HepG2 (cell line): ENCODE measurements around the gene ZBED5. TPM values are rescaled to one million over a fixed set of nuclear protein-coding genes. Genes with fewer than 3 reads are reported as not detected.

ENCODE experiments used
- CEBPZ ChIP-seq: IDR thresholded peaks from 2 replicates; pipeline ENCODE4 v1.6.1; 2012; ENCODE audit warnings: low read length, improper control_type of control experiment
- DMTF1 ChIP-seq: sonication (generic); formaldehyde crosslinking; IDR thresholded peaks from 2 replicates; pipeline ENCODE4 v1.4.0; 2020; ENCODE audit warnings: mild to moderate bottlenecking, missing genetic modification reagents
- HHEX ChIP-seq: IDR thresholded peaks from 2 replicates; pipeline ENCODE4 v1.6.1; 2016; ENCODE audit warnings: control low read depth
- KLF6 ChIP-seq: IDR thresholded peaks from 2 replicates; pipeline ENCODE4 v1.8.0; 2016; ENCODE audit warnings: missing biosample characterization, missing genetic modification reagents
- MAX ChIP-seq: IDR thresholded peaks from 2 replicates; pipeline ENCODE4 v1.6.1; 2012; ENCODE audit warnings: inconsistent platforms
- MXI1 ChIP-seq: IDR thresholded peaks from 3 replicates; pipeline ENCODE4 v1.6.1; 2012; ENCODE audit warnings: low read depth, low read length, inconsistent platforms, borderline replicate concordance
- PHF21A ChIP-seq: sonication (generic); formaldehyde crosslinking; IDR thresholded peaks from 2 replicates; pipeline ENCODE4 v1.5.0; 2020; ENCODE audit warnings: mild to moderate bottlenecking, missing genetic modification reagents
- RBM39 ChIP-seq: fragments of 200-400 bp; formaldehyde crosslinking; IDR thresholded peaks from one replicate; pipeline ENCODE4 v1.6.1; 2018; ENCODE audit warnings: antibody characterized with exemption, mild to moderate bottlenecking, low read depth, low read length; ENCODE audit not compliant: poor library complexity, severe bottlenecking
- TRAFD1 ChIP-seq: sonication (generic); formaldehyde crosslinking; IDR thresholded peaks from 2 replicates; pipeline ENCODE4 v1.5.1; 2020; ENCODE audit warnings: missing genetic modification reagents, mild to moderate bottlenecking, borderline replicate concordance
- U2AF1 ChIP-seq: fragments of 200-400 bp; formaldehyde crosslinking; optimal IDR thresholded peaks from 2 replicates; pipeline ENCODE3; 2017; ENCODE audit warnings: mild to moderate bottlenecking, low read depth, low read length
- XBP1 ChIP-seq: sonication (generic); formaldehyde crosslinking; IDR thresholded peaks from 2 replicates; pipeline ENCODE4 v1.5.0; 2020; ENCODE audit warnings: missing genetic modification reagents
- ZNF441 ChIP-seq: sonication (generic); formaldehyde crosslinking; IDR thresholded peaks from 2 replicates; pipeline ENCODE4 v1.7.0; 2021; ENCODE audit warnings: missing genetic modification reagents, borderline replicate concordance
- ZNF513 ChIP-seq: sonication (generic); formaldehyde crosslinking; conservative IDR thresholded peaks from 2 replicates; pipeline ENCODE4 v1.5.0; 2020; ENCODE audit warnings: missing genetic modification reagents
- ZNF589 ChIP-seq: sonication (generic); formaldehyde crosslinking; conservative IDR thresholded peaks from 2 replicates; pipeline ENCODE4 v1.8.0; 2022; ENCODE audit warnings: mild to moderate bottlenecking, moderate library complexity, missing genetic modification reagents
- ZNF747 ChIP-seq: sonication (generic); formaldehyde crosslinking; IDR thresholded peaks from 2 replicates; pipeline ENCODE4 v1.8.1; 2023; ENCODE audit warnings: missing genetic modification reagents, mild to moderate bottlenecking, borderline replicate concordance
- ZNF883 ChIP-seq: sonication (generic); formaldehyde crosslinking; IDR thresholded peaks from 2 replicates; pipeline ENCODE4 v1.5.1; 2020; ENCODE audit warnings: mild to moderate bottlenecking, missing genetic modification reagents; ENCODE audit errors: not compliant biosample characterization
- ZSCAN5A ChIP-seq: sonication (generic); formaldehyde crosslinking; IDR thresholded peaks from 2 replicates; pipeline ENCODE4 v1.8.0; 2022; ENCODE audit warnings: mild to moderate bottlenecking, missing genetic modification reagents, borderline replicate concordance
- polyA plus RNA-seq, 8 experiments: library from polyadenylated mRNA; depleted of rRNA in 3 of 8; stranded (reverse) in 7 of 8; unstranded in 1 of 8; fragments of >200 nt; fragmentation: Illumina TruSeq in 4 of 8; extraction: Trizol in 4 of 8; gene quantifications; 2 replicates each; pipeline versions ENCODE4 v1.2.1 to v1.2.3, GENCODE V29; 2011 to 2016; ENCODE audit warnings: low read depth in 4 of 8, missing spikeins in 1 of 8, mixed read lengths in 1 of 8; ENCODE audit not compliant: insufficient read depth in 1 of 8
- total RNA-seq, 5 experiments: library from RNA; depleted of rRNA; stranded (reverse); fragments of >200 nt; fragmentation: Illumina TruSeq; extraction: Trizol; gene quantifications; 2 replicates each; pipeline ENCODE4 v1.2.3, GENCODE V29; 2016; ENCODE audit warnings: low read depth in 1 of 5

ZBED5 gene
- total and polyA plus RNA-seq, 2 of the 13 experiments (the other 11 are each of a cell fraction or from before 2014, with no cell fraction given), result 18.2 to 38.6 TPM

- no peak for TF ChIP-seq CEBPZ
- TF ChIP-seq ZNF883 (CRISPR knock-in tag), result no peak
- TF ChIP-seq ZNF441, result peak; percentile 59; the same call in 1 of the 2 replicates
- peak; percentile 68 for TF ChIP-seq U2AF1
- no peak; the same call in 1 of the 2 replicates for TF ChIP-seq ZNF747 (CRISPR knock-in tag)
- TF ChIP-seq PHF21A, result peak; percentile 72
- no peak for TF ChIP-seq HHEX (CRISPR knock-in tag)
- no peak for TF ChIP-seq RBM39
- TF ChIP-seq KLF6 (CRISPR knock-in tag), result peak; percentile 83
- TF ChIP-seq MAX, result peak; percentile 85
- no peak for TF ChIP-seq DMTF1
- no peak for TF ChIP-seq TRAFD1 (CRISPR knock-in tag)
- no peak for TF ChIP-seq XBP1 (CRISPR knock-in tag)
- TF ChIP-seq MXI1, result peak; percentile 81; the same call in 2 of the 3 replicates
- no peak for TF ChIP-seq ZNF513
- 0 out of 2 replicates have a peak, but pooled peaks have one; percentile 72 for TF ChIP-seq ZSCAN5A (CRISPR knock-in tag)
- 0 out of 2 replicates have a peak, but pooled peaks have one; percentile 34 for TF ChIP-seq ZNF589
These were observed 49.1 kb downstream of the ZBED5 start, which contains the start of gene EIF4G2 (continued) for GRCh38 chr11:10808553-10809372.
